ENCODE measurements around the gene ADGRA1. TPM values are rescaled to one million over a fixed set of nuclear protein-coding genes. Genes with fewer than 3 reads are reported as not detected.

The ADGRA1 gene
- total RNA-seq, 4 donors from 2014 or later = not detected

DNA sequence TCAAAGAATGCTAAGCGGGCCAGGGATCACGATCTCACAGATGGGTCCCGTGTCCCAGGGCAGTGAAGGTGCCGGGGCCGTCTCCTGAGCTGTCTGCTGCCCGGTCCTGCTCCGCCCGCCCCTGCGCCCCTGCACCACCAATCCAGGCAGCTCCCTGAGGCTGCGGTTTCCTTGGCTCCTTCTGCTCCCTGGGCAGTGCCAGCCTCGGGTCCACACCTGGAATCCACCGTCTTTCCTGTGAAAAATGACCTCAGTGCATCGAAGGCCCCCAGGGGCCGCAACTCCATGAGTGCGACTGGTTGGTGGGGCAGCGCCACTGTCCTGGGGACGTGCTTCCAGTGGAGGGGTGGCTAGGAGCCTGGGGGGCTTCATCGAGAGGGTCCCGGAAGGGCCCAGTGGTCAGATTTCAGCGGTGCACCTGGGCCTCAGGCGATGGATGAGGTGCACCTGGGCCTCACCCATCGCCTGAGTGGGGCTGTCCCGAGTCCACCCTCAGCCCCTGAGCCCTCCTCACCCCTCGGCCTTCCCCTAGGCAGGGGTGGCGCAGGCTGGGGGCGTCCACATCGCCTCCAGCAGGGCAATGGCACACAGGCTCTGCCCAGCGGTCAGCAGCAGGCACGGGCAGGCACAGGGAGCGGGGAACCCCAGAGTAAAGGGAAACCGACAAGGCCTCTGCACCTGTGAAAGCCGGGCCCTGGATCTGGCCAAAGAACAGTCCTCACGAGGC lies 27.2 kb downstream of the ADGRA1 start:
- no peak overlapping the region for H3K4me3 ChIP-seq
- TF ChIP-seq POLR2A (IDR thresholded peaks at IDR 0.05) = no peak
- no peak for TF ChIP-seq CTCF (IDR thresholded peaks at IDR 0.05)
- intact Hi-C loops (cut with DNase I) = no loop called here
- H3K9me3 ChIP-seq = no peaks in the 10 kb centered on the region
- peaks cover 0 to 46% (median 0%) of the 10 kb centered on the region in 4 donors for H3K27me3 ChIP-seq
- H3K36me3 ChIP-seq = no peaks in the 10 kb centered on the region
- DNase-seq = no peak
- WGBS, 2 donors = 69% methylated on average over 5 of the region's 33 CpGs; no CpG with 5 or more reads in 1 of the 2 donors
- H3K4me1 ChIP-seq = no peaks in the 10 kb centered on the region
- no peak overlapping the region for H3K27ac ChIP-seq

- H3K4me1 ChIP-seq = no peaks in the 10 kb centered on the region
- H3K4me3 ChIP-seq = no peak overlapping the region
- 58 to 61% methylated on average over 4 to 9 of the region's 13 CpGs for WGBS, 2 donors
- H3K36me3 ChIP-seq = no peaks in the 10 kb centered on the region
- peaks cover 0 to 40% (median 0%) of the 10 kb centered on the region in 4 donors for H3K27me3 ChIP-seq
- no peak overlapping the region for H3K27ac ChIP-seq
- TF ChIP-seq POLR2A (IDR thresholded peaks at IDR 0.05) = no peak
- TF ChIP-seq CTCF (IDR thresholded peaks at IDR 0.05) = no peak
- H3K9me3 ChIP-seq = no peaks in the 10 kb centered on the region
- intact Hi-C loops (cut with DNase I) = no loop called here
- no peak for DNase-seq
Measured at GRCh38 chr10:133115453-133115842, 27.7 kb downstream of the ADGRA1 start.

- no peak for TF ChIP-seq POLR2A (IDR thresholded peaks at IDR 0.05)
- no peak for TF ChIP-seq CTCF (IDR thresholded peaks at IDR 0.05)
- intact Hi-C loops (cut with DNase I) = no loop called here
- no peak for DNase-seq
- Histone ChIP-seq H3K36me3 (no peaks in the 10 kb centered on the region), H3K27me3 (peaks cover 0 to 35% (median 0%) of the 10 kb centered on the region in 4 donors), H3K4me3 (no peak overlapping the region), H3K27ac (no peak overlapping the region), H3K9me3 (no peaks in the 10 kb centered on the region), H3K4me1 (no peaks in the 10 kb centered on the region)
- WGBS, 2 donors = 60 to 61% methylated on average over 8 to 14 of the region's 17 CpGs
Measured at GRCh38 chr10:133115976-133116375, 28.3 kb downstream of the ADGRA1 start.

DNA sequence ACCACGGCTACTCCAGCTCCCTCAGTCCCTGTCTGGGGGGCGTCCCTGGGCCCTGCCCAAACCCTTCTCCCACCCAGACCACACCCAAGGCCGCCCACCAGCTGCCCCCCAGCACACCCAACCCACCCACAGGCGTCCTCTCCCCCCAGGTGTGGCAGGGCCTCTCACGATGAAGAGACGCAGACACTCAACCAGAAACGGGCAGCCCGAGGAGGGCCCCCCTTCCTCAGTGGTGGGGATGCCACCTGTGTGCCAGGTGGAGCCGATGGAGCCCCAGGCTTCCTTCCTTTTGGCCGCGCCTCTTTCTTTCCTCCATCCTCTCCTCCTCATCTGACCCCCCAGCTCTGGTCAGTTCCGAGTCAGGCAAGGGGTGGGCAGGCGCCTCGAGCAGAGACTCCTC lies 28.7 kb downstream of the ADGRA1 start:
- H3K4me1 ChIP-seq = no peaks in the 10 kb centered on the region
- no peaks in the 10 kb centered on the region for H3K9me3 ChIP-seq
- WGBS, 2 donors = 67 to 100% methylated on average over 2 to 8 of the region's 14 CpGs
- no peak overlapping the region for H3K4me3 ChIP-seq
- no peak overlapping the region for H3K27ac ChIP-seq
- no peak for TF ChIP-seq CTCF (IDR thresholded peaks at IDR 0.05)
- no peak for TF ChIP-seq POLR2A (IDR thresholded peaks at IDR 0.05)
- peaks cover 0 to 34% (median 0%) of the 10 kb centered on the region in 4 donors for H3K27me3 ChIP-seq
- no peaks in the 10 kb centered on the region for H3K36me3 ChIP-seq
- intact Hi-C loops (cut with DNase I) = no loop called here
- DNase-seq = no peak

DNA sequence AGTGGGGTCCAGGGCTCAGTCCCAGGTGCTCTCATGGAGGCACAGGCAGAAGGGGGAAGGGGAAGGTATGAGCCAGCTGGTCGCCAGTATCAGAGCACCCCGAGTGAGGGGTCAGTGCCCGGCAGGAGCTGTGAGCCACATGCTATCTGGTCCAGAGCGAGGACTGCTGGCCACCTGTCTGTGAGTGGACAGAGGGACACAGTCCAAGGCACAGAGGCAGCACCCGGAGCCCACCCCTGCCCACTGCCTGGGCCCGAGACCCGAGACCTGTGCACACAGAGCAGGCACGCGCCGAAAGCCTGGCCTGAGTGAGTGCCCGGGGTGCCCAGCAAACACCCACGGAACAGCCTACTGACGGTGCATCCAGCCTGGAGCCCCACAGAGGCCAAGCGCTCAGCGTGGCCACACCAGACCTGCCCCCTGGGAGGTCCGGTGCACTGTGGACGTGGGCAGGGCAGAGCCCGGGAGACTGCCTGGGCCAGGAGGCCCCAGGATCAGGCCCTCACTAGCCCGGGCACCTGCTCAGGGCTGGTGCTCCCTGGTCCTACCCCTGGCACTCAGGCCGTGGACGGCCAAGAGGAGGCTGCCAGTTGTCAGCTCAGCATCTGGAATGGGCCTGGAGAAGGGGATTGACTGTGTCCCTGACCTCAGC lies 29.4 kb downstream of the ADGRA1 start:
- Histone ChIP-seq H3K9me3 (no peaks in the 10 kb centered on the region), H3K4me3 (no peak overlapping the region), H3K36me3 (no peaks in the 10 kb centered on the region), H3K27me3 (peaks cover 0 to 34% (median 0%) of the 10 kb centered on the region in 4 donors), H3K4me1 (no peaks in the 10 kb centered on the region), H3K27ac (no peak overlapping the region)
- DNase-seq = no peak
- no peak for TF ChIP-seq CTCF (IDR thresholded peaks at IDR 0.05)
- TF ChIP-seq POLR2A (IDR thresholded peaks at IDR 0.05) = no peak
- whole genome bisulfite sequencing, 2 donors = 73 to 100% methylated on average over 1 to 7 of the region's 21 CpGs
- intact Hi-C loops (cut with DNase I) = no loop called here
